ENCODE data around the gene PDXP.
A peak's percentile ranks its signal among the peaks of the same experiment; 100 is the strongest.

PDXP gene

DNA sequence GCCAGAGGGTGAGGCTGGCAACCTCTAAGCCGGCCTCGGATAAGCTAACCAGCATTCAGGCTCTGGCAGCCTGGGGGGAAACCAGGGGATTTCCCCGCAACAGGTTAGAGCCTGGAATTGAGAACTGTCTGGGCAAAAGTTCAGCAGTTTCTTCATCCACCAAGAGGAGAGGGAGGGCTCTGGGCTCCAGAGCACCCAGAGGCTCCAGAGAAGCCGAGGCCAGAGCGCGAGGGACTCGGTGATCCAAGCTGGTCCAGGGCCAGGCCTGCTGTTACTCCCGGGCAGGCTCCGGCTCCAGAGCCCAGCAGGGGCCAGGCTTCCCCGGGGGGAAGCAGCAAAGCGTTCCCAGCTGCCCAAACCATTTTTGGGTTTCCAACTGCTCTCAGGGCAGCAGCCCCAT is 32.4 kb upstream of the PDXP start:
- peaks cover 12 to 86% of the 10 kb centered on the region in 2 experiments; a peak in 2 of 3 replicates for H3K36me3 ChIP-seq (ENCODE audit: control insufficient read depth in 2 of 2, insufficient read depth in 1 of 2, low read length in 2 of 2)
- H3K4me3 ChIP-seq (ENCODE audit: low read depth, low read length) = no peak overlapping the region
- CTCF ChIA-PET = interaction anchor here (0.7 to 10.4 kb wide), 7 partner anchors 8 to 237 kb away, joined by 3 to 107 read pairs (median 4); no protein-coding TSS in a partner anchor
- H3K27ac ChIP-seq (ENCODE audit: extremely low read depth, low read depth, low read length) = no peak overlapping the region
- no peaks in the 10 kb centered on the region for H3K4me1 ChIP-seq (ENCODE audit: control insufficient read depth, insufficient read depth, low read length)
- H3K9me3 ChIP-seq (ENCODE audit: control insufficient read depth, insufficient read depth, low read depth, low read length) = no peaks in the 10 kb centered on the region
- POLR2A ChIA-PET = interaction anchor here (1.4 to 1.9 kb wide), 2 partner anchors 12 to 32 kb away, joined by 4 to 5 read pairs; partner anchors contain the start of gene PDXP
- TF ChIP-seq, protein P1, sequence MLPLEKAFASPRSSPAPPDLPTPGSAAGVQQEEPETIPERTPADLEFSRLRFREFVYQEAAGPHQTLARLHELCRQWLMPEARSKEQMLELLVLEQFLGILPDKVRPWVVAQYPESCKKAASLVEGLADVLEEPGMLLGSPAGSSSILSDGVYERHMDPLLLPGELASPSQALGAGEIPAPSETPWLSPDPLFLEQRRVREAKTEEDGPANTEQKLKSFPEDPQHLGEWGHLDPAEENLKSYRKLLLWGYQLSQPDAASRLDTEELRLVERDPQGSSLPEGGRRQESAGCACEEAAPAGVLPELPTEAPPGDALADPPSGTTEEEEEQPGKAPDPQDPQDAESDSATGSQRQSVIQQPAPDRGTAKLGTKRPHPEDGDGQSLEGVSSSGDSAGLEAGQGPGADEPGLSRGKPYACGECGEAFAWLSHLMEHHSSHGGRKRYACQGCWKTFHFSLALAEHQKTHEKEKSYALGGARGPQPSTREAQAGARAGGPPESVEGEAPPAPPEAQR (tag by site-specific recombination; IDR thresholded peaks at IDR 0.05) = no peak
- peak; percentile 47; the same call in 1 of the 2 replicates for TF ChIP-seq ZNF600 (tag by site-specific recombination; IDR thresholded peaks at IDR 0.05)
- TF ChIP-seq GFI1B (tag by site-specific recombination; IDR thresholded peaks at IDR 0.05) = no peak
- 0 out of 2 replicates have a peak, but pooled peaks have one; percentile 14 for TF ChIP-seq ZBTB17 (tag by site-specific recombination; IDR thresholded peaks at IDR 0.05)
- TF ChIP-seq ZNF660 (tag by site-specific recombination; IDR thresholded peaks at IDR 0.05) = no peak
- no peak for TF ChIP-seq ZEB2 (tag by site-specific recombination; IDR thresholded peaks at IDR 0.05)
- no peak for TF ChIP-seq ZNF677 (tag by site-specific recombination; IDR thresholded peaks at IDR 0.05)
- no peak for TF ChIP-seq SP7 (tag by site-specific recombination; IDR thresholded peaks at IDR 0.05)
- TF ChIP-seq, protein P2, sequence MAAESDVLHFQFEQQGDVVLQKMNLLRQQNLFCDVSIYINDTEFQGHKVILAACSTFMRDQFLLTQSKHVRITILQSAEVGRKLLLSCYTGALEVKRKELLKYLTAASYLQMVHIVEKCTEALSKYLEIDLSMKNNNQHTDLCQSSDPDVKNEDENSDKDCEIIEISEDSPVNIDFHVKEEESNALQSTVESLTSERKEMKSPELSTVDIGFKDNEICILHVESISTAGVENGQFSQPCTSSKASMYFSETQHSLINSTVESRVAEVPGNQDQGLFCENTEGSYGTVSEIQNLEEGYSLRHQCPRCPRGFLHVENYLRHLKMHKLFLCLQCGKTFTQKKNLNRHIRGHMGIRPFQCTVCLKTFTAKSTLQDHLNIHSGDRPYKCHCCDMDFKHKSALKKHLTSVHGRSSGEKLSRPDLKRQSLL (tag by site-specific recombination; IDR thresholded peaks at IDR 0.05) = peak; percentile 73
- TF ChIP-seq ZIC2 (tag by site-specific recombination; IDR thresholded peaks at IDR 0.05) = peak; percentile 90
- TF ChIP-seq SCRT2 (tag by site-specific recombination; IDR thresholded peaks at IDR 0.05) = peak; percentile 59; the same call in 1 of the 2 replicates

DNA sequence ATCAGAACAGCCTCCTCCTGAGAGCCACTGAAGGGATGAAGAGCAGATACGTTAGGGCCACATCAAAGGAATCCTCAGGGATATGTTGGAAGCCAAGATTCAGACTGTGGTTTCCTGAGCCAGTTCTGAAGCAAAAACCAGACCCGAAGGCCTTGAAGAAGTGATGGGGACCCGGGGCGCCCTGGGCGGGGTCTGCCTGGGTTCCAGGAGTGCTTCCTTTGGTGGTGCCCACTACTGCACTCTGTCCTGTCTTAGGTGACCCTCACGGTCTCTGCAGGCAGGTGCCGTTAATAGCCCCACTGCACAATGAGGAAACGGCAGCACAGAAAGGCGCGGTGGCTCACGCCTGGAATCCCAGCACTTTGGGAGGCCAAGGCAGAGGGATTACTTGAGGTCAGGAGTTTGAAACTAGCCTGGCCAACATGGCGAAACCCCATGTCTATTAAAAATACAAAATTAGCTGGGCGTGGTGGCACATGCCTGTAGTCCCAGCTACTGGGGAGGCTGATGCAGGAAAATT is 31.9 kb upstream of the PDXP start:
- ChIA-PET CTCF (interaction anchor here (0.7 to 10.4 kb wide), 4 partner anchors 9 to 23 kb away, joined by 3 to 107 read pairs (median 4); no protein-coding TSS in a partner anchor), POLR2A (interaction anchor here (1.3 to 2.6 kb wide), 4 partner anchors 11 to 32 kb away, joined by 4 to 8 read pairs (median 4); partner anchors contain the start of genes GGA1 and PDXP)
- peak; percentile 2; the same call in 1 of the 2 replicates for TF ChIP-seq ZIC2 (tag by site-specific recombination; IDR thresholded peaks at IDR 0.05)
- no peak for TF ChIP-seq ZNF416 (tag by site-specific recombination; IDR thresholded peaks at IDR 0.05)
- H3K36me3 ChIP-seq (ENCODE audit: control insufficient read depth in 2 of 2, insufficient read depth in 1 of 2, low read length in 2 of 2) = peaks cover 12 to 86% of the 10 kb centered on the region in 2 experiments; a peak in 2 of 3 replicates
- no peaks in the 10 kb centered on the region for H3K4me1 ChIP-seq (ENCODE audit: control insufficient read depth, insufficient read depth, low read length)
- H3K27ac ChIP-seq (ENCODE audit: extremely low read depth, low read depth, low read length) = no peak overlapping the region
- H3K9me3 ChIP-seq (ENCODE audit: control insufficient read depth, insufficient read depth, low read depth, low read length) = no peaks in the 10 kb centered on the region
- no peak overlapping the region for H3K4me3 ChIP-seq (ENCODE audit: low read depth, low read length)

DNA sequence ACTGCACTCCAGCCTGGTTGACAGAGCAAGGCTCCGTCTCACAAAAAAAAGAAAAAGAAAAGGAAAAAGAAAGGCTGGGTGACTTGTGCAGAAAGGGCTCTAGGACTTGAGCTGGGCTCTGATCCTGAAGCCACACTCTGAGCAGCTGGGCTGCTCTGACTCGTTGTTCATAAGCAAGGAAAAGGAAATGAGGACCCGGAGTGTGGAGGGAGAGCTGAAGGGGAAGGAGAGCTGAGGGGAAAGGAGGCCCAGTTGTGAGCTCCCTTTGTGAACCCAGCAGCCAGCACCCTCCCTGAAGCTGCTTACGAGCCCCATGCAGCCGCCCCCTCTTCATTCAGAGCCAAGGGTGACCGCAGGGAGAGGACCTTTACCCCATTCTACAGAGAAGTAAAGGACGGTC is 31.4 kb upstream of the PDXP start:
- ChIA-PET CTCF (interaction anchor here (0.8 to 10.4 kb wide), 5 partner anchors 9 to 23 kb away, joined by 3 to 107 read pairs (median 3); no protein-coding TSS in a partner anchor), POLR2A (interaction anchor here (1.3 to 2.6 kb wide), 3 partner anchors 11 to 19 kb away, joined by 4 to 8 read pairs (median 4); partner anchors contain the start of gene GGA1)
- H3K27ac ChIP-seq (ENCODE audit: extremely low read depth, low read depth, low read length) = no peak overlapping the region
- no peak overlapping the region for H3K4me3 ChIP-seq (ENCODE audit: low read depth, low read length)
- H3K4me1 ChIP-seq (ENCODE audit: control insufficient read depth, insufficient read depth, low read length) = no peaks in the 10 kb centered on the region
- peaks cover 10 to 90% of the 10 kb centered on the region in 2 experiments; a peak in 2 of 3 replicates for H3K36me3 ChIP-seq (ENCODE audit: control insufficient read depth in 2 of 2, insufficient read depth in 1 of 2, low read length in 2 of 2)
- TF ChIP-seq, protein P3, sequence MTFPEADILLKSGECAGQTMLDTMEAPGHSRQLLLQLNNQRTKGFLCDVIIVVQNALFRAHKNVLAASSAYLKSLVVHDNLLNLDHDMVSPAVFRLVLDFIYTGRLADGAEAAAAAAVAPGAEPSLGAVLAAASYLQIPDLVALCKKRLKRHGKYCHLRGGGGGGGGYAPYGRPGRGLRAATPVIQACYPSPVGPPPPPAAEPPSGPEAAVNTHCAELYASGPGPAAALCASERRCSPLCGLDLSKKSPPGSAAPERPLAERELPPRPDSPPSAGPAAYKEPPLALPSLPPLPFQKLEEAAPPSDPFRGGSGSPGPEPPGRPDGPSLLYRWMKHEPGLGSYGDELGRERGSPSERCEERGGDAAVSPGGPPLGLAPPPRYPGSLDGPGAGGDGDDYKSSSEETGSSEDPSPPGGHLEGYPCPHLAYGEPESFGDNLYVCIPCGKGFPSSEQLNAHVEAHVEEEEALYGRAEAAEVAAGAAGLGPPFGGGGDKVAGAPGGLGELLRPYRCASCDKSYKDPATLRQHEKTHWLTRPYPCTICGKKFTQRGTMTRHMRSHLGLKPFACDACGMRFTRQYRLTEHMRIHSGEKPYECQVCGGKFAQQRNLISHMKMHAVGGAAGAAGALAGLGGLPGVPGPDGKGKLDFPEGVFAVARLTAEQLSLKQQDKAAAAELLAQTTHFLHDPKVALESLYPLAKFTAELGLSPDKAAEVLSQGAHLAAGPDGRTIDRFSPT (tag by site-specific recombination; IDR thresholded peaks at IDR 0.05) = no peak
- TF ChIP-seq ZNF561 (tag by site-specific recombination; IDR thresholded peaks at IDR 0.05; ENCODE audit: borderline replicate concordance) = no peak
- TF ChIP-seq ZNF23 (tag by site-specific recombination; IDR thresholded peaks at IDR 0.05; ENCODE audit: borderline replicate concordance) = no peak
- no peak for TF ChIP-seq ZNF600 (tag by site-specific recombination; IDR thresholded peaks at IDR 0.05)
- TF ChIP-seq OVOL3 (tag by site-specific recombination; IDR thresholded peaks at IDR 0.05) = no peak
- no peak for TF ChIP-seq ZNF37A (tag by site-specific recombination; IDR thresholded peaks at IDR 0.05)
- TF ChIP-seq ZSCAN23 (tag by site-specific recombination; IDR thresholded peaks at IDR 0.05) = no peak
- no peaks in the 10 kb centered on the region for H3K9me3 ChIP-seq (ENCODE audit: control insufficient read depth, insufficient read depth, low read depth, low read length)

Data from HEK293 (cell line).